ENCODE measurements around the gene PAFAH1B2. TPM values are rescaled to one million over a fixed set of nuclear protein-coding genes. Genes with fewer than 3 reads are reported as not detected.

The PAFAH1B2 gene
- total RNA-seq, 1 experiment from 2014 or later = 91.3 TPM

DNA sequence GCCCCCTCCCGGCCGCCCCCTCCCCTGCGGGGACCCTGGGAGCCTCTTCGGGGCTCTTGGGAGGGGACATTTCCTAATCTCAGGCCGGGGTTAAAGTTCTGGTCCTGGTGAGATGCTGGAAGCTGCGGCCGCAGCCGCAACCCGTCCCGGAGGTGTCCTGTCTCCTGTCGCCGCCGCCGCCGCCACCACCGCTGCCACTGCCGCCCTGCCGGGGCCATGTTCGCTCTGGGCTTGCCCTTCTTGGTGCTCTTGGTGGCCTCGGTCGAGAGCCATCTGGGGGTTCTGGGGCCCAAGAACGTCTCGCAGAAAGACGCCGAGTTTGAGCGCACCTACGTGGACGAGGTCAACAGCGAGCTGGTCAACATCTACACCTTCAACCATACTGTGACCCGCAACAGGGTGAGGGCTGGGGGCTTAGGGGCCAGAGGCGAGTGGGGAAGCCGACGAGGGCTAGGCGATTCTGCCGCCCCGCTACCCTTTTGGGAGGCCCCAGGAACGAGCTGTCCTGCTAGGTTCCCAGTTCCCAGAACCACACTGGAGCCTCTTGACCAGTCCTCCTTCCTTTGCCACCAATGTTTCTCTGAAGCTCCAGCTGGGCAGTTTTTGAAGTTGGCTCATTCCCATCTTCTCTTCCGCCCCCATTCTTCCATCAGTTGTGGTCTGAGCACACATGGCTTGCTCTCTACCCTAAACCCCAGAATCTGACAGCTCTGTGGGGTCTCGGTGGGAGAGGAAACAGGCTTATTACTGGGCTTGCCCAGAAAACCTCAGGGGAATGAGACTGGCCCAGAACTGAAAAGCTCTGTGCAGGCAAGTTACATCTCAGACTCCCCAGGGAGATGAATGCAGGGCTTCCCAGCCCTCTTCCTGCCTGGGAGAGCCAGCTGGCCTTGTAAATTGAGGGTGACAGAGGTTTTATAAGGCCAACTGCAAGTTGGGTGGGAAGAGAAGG, 35.2 kb downstream of the PAFAH1B2 start:
- no peak overlapping the region for H3K27ac ChIP-seq
- no peaks in the 10 kb centered on the region for H4K20me1 ChIP-seq (ENCODE audit: insufficient read depth)
- peak overlapping the region; percentile 63 for H3K4me3 ChIP-seq
- ChIA-PET CTCF (interaction anchor here (0.6 to 1.5 kb wide), 4 partner anchors 25 to 508 kb away, joined by 3 to 11 read pairs (median 4); no protein-coding TSS in a partner anchor), POLR2A (ENCODE audit: unreplicated experiment) (interaction anchor here (0.7 kb wide), 2 partner anchors 193 to 326 kb away, joined by 4 to 5 read pairs; no protein-coding TSS in a partner anchor)
- H3K9me3 ChIP-seq (ENCODE audit: insufficient read depth, low read depth) = no peaks in the 10 kb centered on the region
- BruUV-seq (replicated peaks) = TSS peak; percentile 55
- DNase-seq = peak in 1 of 2 experiments; percentile 38
- H3K27me3 ChIP-seq (ENCODE audit: insufficient read depth, low read depth) = no peaks in the 10 kb centered on the region
- H3K79me2 ChIP-seq (ENCODE audit: low read depth) = no peaks in the 10 kb centered on the region
- H3F3A ChIP-seq (ENCODE audit: insufficient read depth, low read depth) = peaks cover 10% of the 10 kb centered on the region; the same call in 1 of the 2 replicates
- intact Hi-C loops (cut with micrococcal nuclease; ENCODE audit: unreplicated experiment) = loop anchor here (2.0 kb wide), 1 partner anchor 41 kb away; no protein-coding TSS in a partner anchor
- H3K9me2 ChIP-seq (ENCODE audit: insufficient read depth) = no peaks in the 10 kb centered on the region
- H3K36me3 ChIP-seq (ENCODE audit: low read depth) = no peaks in the 10 kb centered on the region
- peak overlapping the region; percentile 94 for H2AFZ ChIP-seq
- peaks cover 19% of the 10 kb centered on the region for H3K4me1 ChIP-seq (replicated peaks; ENCODE audit: insufficient read depth)
- TF ChIP-seq, protein P1, sequence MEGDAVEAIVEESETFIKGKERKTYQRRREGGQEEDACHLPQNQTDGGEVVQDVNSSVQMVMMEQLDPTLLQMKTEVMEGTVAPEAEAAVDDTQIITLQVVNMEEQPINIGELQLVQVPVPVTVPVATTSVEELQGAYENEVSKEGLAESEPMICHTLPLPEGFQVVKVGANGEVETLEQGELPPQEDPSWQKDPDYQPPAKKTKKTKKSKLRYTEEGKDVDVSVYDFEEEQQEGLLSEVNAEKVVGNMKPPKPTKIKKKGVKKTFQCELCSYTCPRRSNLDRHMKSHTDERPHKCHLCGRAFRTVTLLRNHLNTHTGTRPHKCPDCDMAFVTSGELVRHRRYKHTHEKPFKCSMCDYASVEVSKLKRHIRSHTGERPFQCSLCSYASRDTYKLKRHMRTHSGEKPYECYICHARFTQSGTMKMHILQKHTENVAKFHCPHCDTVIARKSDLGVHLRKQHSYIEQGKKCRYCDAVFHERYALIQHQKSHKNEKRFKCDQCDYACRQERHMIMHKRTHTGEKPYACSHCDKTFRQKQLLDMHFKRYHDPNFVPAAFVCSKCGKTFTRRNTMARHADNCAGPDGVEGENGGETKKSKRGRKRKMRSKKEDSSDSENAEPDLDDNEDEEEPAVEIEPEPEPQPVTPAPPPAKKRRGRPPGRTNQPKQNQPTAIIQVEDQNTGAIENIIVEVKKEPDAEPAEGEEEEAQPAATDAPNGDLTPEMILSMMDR (conservative IDR thresholded peaks at IDR 0.05) = no peak
- no peak for TF ChIP-seq EZH2 (IDR thresholded peaks at IDR 0.05; ENCODE audit: low read depth)
- peak overlapping the region; percentile 99 for H3K4me2 ChIP-seq

DNA sequence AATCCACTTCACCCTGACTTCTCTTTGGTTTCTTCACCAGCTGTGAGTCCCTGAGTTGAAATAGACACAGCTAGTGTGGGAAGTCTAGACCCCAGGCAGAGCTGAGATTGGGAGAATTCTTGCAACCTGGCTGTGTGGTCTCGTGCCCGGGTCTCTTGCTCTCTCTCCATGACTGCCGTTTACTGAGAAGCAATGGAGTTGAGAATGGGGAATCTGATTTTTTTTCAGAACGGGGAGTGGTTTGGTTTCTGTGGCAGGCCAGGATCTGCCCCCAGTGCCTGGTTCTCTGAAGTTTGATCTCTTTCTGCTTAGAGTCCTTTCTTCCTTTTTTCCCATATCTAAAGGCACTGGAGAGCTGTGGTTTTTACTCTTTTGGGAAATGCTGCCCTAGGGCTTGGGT, 35.9 kb downstream of the PAFAH1B2 start:
- H3K9me2 ChIP-seq (ENCODE audit: insufficient read depth) = no peaks in the 10 kb centered on the region
- no peak overlapping the region for H3K27ac ChIP-seq
- peaks cover 10% of the 10 kb centered on the region; the same call in 1 of the 2 replicates for H3F3A ChIP-seq (ENCODE audit: insufficient read depth, low read depth)
- H2AFZ ChIP-seq = no peak overlapping the region
- no TSS peak for BruUV-seq (replicated peaks)
- intact Hi-C loops (cut with micrococcal nuclease; ENCODE audit: unreplicated experiment) = no loop called here
- H3K27me3 ChIP-seq (ENCODE audit: insufficient read depth, low read depth) = no peaks in the 10 kb centered on the region
- POLR2A ChIA-PET (ENCODE audit: unreplicated experiment) = interaction anchor here (0.7 kb wide), 1 partner anchor 326 kb away, joined by 5 read pairs; no protein-coding TSS in a partner anchor
- TF ChIP-seq EZH2 (IDR thresholded peaks at IDR 0.05; ENCODE audit: low read depth) = no peak
- TF ChIP-seq, protein P1 (conservative IDR thresholded peaks at IDR 0.05) = no peak
- no peaks in the 10 kb centered on the region for H3K9me3 ChIP-seq (ENCODE audit: insufficient read depth, low read depth)
- no peaks in the 10 kb centered on the region for H3K36me3 ChIP-seq (ENCODE audit: low read depth)
- CTCF ChIA-PET = interaction anchor here (1.0 kb wide), 1 partner anchor 25 kb away, joined by 3 read pairs; no protein-coding TSS in a partner anchor
- H3K4me2 ChIP-seq = peak overlapping the region; percentile 99
- H3K4me3 ChIP-seq = peak overlapping the region; percentile 63; the same call in 1 of the 2 replicates
- no peaks in the 10 kb centered on the region for H3K79me2 ChIP-seq (ENCODE audit: low read depth)
- no peak for DNase-seq
- no peaks in the 10 kb centered on the region for H4K20me1 ChIP-seq (ENCODE audit: insufficient read depth)
- peaks cover 19% of the 10 kb centered on the region for H3K4me1 ChIP-seq (replicated peaks; ENCODE audit: insufficient read depth)

DNA sequence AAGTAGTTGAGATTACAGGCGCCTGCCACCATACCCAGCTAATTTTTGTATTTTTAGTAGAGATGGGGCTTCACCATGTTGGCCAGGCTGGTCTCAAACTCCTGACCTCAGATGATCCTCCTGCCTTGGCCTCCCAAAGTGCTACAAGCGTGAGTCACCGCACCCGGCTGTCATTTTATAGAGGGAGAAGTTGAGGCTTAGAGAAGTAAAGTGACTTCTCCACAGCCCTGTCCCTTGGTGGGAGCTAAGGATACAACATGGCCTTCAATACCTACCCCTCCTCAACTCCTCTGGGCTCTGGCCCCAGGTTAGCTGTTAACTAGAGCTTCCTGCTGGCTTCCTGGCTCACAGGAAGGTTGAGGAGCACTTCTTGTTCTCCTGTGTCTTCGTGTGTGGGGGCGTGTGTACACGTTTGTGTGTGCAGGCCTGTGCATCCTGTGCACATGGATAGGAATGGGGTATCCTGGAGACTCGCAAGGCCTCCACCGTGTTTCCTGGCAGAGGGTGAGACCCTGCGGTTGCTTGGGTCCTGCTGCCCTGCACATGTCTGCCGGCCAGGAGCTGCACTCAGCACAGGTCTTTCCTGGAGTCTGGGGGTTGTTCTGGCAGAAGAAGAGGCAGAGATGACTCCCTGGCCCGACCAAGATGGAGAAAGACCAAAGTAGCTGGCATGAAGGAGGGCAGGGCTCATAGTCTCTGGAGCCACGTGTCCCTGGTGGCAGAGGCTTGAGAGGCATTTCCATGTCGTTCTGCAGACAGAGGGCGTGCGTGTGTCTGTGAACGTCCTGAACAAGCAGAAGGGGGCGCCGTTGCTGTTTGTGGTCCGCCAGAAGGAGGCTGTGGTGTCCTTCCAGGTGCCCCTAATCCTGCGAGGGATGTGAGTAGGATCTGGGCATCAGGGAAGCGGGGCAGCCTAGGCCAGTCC, 36.8 kb downstream of the PAFAH1B2 start:
- ChIA-PET CTCF (no interaction called here), POLR2A (ENCODE audit: unreplicated experiment) (interaction anchor here (0.6 kb wide), 1 partner anchor 360 kb away, joined by 37 read pairs; no protein-coding TSS in a partner anchor)
- intact Hi-C loops (cut with micrococcal nuclease; ENCODE audit: unreplicated experiment) = no loop called here
- TF ChIP-seq, protein P1 (conservative IDR thresholded peaks at IDR 0.05) = peak; percentile 25; the same call in 1 of the 2 replicates
- TF ChIP-seq EZH2 (IDR thresholded peaks at IDR 0.05; ENCODE audit: low read depth) = no peak
- H2AFZ ChIP-seq = no peak overlapping the region
- DNase-seq = no peak
- H3F3A ChIP-seq (ENCODE audit: insufficient read depth, low read depth) = peaks cover 10% of the 10 kb centered on the region; the same call in 1 of the 2 replicates
- no peaks in the 10 kb centered on the region for H3K27me3 ChIP-seq (ENCODE audit: insufficient read depth, low read depth)
- no peaks in the 10 kb centered on the region for H3K36me3 ChIP-seq (ENCODE audit: low read depth)
- H3K9me3 ChIP-seq (ENCODE audit: insufficient read depth, low read depth) = no peaks in the 10 kb centered on the region
- no peaks in the 10 kb centered on the region for H4K20me1 ChIP-seq (ENCODE audit: insufficient read depth)
- H3K4me3 ChIP-seq = no peak overlapping the region
- H3K9me2 ChIP-seq (ENCODE audit: insufficient read depth) = no peaks in the 10 kb centered on the region
- H3K79me2 ChIP-seq (ENCODE audit: low read depth) = no peaks in the 10 kb centered on the region
- H3K4me2 ChIP-seq = no peak overlapping the region
- no peak overlapping the region for H3K27ac ChIP-seq
- H3K4me1 ChIP-seq (replicated peaks; ENCODE audit: insufficient read depth) = peaks cover 19% of the 10 kb centered on the region
- BruUV-seq (replicated peaks) = no TSS peak
